ENCODE measurements around the gene CYP4F2.
"Not testable (repeated sequence)": the region's sequence is repeated elsewhere in the genome, so short reads cannot be mapped to it uniquely, and the experiment has no call there.

The CYP4F2 gene, protein sequence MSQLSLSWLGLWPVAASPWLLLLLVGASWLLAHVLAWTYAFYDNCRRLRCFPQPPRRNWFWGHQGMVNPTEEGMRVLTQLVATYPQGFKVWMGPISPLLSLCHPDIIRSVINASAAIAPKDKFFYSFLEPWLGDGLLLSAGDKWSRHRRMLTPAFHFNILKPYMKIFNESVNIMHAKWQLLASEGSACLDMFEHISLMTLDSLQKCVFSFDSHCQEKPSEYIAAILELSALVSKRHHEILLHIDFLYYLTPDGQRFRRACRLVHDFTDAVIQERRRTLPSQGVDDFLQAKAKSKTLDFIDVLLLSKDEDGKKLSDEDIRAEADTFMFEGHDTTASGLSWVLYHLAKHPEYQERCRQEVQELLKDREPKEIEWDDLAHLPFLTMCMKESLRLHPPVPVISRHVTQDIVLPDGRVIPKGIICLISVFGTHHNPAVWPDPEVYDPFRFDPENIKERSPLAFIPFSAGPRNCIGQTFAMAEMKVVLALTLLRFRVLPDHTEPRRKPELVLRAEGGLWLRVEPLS

GRCh38 chr19:15897738-15898276, at the start of gene CYP4F2:
CYP4F2 (minus strand) TSS chr19:15898074; CDS start chr19:15897611, 463 bp downstream.
- DNase-seq (ENCODE audit: low read depth in 2 of 2) = no peak

DNA sequence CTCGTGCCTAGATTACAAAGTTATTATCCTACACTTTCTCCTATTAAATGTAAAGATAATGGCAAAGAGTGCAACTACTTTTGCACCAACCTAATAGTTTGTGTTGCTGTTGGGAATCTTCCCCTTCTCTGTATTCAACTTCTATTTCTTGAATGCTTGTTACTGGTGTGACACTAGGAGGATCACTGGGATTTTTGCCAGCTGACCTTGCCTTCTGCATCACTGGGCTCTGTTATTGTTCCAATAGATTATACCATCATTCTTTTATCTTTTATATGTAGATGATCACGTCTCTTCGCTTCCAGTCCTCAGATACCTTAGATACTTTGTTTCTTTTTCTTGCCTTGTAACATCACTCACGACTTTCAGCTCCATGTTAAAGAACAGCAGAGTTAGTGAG, 47.4 kb upstream of the CYP4F2 start:
- no peak for DNase-seq (ENCODE audit: low read depth in 2 of 2)

- DNase-seq (ENCODE audit: low read depth in 2 of 2) = no peak
Observed at GRCh38 chr19:15944401-15944800, 46.5 kb upstream of the CYP4F2 start.

- DNase-seq (ENCODE audit: low read depth in 2 of 2) = no peak
Observed at GRCh38 chr19:15937771-15938170, 39.9 kb upstream of the CYP4F2 start.

DNA sequence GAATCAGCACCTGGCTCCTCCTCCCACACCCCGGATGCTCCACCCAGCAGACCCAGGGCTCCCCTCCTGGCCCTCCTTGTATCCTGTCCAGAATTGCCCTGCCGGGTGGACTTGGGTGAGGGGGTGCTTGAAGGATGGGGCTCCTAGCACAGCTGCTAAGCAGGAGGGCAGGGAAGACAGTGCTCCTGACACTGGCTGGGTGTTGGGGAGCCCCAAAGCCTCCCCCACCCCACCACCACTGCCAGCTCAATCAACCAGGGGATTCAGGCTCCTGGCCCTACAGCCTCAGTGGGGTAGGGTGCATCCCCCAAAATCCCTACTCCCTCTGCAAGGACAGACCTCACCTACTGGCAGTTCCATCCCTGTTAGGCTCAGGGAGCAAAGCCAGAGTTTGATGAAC, 39.1 kb upstream of the CYP4F2 start:
- no peak for DNase-seq (ENCODE audit: low read depth in 2 of 2)

DNA sequence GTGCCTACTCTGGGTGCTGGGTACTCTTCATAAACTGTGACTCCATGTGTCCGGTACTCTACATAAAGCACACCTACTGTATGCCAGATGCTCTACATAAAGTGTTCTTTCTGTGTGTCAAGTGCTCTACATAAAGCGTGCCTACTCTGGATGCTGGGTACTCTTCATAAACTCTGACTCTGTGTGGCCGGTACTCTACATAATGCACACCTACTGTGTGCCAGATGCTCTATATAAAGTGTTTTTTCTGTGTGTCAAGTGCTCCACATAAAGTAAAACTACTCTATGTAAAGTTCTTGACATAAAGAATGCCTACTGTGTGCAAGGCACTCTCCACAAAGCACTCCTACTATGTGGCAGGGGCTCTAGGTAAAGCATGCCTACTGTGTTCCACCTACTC, 38.3 kb upstream of the CYP4F2 start:
- no peak for DNase-seq (ENCODE audit: low read depth in 2 of 2)

- DNase-seq (ENCODE audit: low read depth in 2 of 2) = no peak
Observed at GRCh38 chr19:15935167-15935702, 37.4 kb upstream of the CYP4F2 start.

- no peak for DNase-seq (ENCODE audit: low read depth in 2 of 2)
Observed at GRCh38 chr19:15934332-15935078, 36.6 kb upstream of the CYP4F2 start, which contains the start of gene CYP4F11. CYP4F11 (minus strand) TSS chr19:15934529; CDS start chr19:15934408, 121 bp downstream.

DNA sequence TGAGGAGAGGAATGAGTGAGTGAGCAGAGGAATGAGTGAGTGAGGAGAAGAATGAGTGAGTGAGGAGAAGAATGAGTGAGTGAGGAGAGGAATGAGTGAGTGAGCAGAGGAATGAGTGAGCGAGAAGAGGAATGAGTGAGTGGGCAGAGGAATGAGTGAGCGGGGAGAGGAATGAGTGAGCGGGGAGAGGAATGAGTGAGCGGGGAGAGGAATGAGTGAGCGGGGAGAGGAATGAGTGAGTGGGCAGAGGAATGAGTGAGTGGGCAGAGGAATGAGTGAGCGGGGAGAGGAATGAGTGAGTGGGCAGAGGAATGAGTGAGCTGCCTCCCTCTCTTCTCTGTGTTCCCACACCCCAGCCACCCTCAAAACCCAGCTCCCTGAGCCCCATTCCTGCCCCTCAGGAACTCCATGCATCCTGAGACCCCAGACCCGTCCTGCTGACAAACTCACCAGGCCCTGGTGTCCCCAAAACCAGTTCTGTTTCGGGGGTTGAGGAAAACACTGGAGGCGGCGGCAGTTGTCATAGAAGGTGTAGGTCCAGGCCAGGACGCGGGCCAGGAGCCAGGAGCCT, 36.0 kb upstream of the CYP4F2 start:
- not testable (repeated sequence) for DNase-seq (ENCODE audit: low read depth in 2 of 2)

GRCh38 chr19:15928321-15928720, 30.4 kb upstream of the CYP4F2 start:
- no peak for DNase-seq (ENCODE audit: low read depth in 2 of 2)

DNA sequence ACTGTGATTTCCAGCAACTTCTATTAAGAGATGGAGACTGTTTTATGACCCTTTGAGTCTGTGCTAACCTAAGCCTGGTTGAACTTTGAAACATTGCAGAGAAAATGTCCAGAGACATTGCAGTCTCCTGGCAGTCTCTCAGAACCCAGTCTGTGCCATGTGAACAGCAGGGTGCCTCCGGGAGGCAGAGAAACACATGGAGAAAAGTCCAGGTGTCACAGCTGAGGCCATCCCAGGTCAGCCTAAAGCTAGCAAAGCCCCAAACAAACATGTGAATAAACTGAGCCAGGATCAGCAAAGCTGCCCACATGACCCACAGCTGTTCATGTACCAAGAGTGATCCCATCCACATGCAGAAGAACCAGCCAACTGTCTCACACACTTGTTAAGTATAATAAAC, 28.6 kb upstream of the CYP4F2 start:
- DNase-seq (ENCODE audit: low read depth in 2 of 2) = no peak

DNA sequence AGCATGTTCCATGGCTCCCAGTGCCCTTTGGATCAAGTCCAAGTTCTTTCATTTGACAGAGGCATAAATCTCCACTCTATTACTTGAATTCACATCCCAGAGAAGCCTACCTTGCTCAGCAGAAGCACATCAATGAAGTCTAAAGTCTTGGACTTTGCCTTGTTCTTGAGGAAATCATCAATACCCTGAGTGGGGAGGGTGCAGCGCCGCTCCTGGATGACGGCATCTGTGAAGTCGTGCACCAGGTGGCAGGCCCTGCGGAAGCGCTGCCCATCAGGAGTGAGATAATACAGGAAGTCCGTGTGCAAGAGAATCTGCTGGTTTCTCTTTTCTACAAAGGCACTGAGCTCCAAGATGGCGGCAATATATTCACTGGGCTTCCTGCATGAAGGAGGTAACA, 25.8 kb upstream of the CYP4F2 start:
- no peak for DNase-seq (ENCODE audit: low read depth in 2 of 2)

DNA sequence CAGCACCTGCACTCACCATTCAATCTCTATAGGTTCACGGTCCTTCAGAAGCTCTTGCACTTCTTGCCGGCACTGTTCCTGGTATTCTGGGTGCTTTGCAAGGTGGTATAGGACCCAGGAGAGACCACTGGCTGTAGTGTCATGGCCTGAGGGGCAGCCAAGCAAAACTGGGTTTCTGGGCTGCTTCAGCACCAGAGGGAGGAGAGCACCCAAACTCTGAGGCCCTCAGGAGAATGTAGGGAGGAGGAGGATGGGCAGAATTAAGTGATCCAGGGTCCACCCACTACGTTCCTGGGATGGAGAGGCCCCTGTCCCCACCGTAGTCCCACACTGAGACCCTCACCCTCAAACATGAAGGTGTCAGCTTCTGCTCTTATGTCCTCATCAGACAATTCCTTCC, 24.1 kb upstream of the CYP4F2 start:
- DNase-seq (ENCODE audit: low read depth in 2 of 2) = no peak

DNA sequence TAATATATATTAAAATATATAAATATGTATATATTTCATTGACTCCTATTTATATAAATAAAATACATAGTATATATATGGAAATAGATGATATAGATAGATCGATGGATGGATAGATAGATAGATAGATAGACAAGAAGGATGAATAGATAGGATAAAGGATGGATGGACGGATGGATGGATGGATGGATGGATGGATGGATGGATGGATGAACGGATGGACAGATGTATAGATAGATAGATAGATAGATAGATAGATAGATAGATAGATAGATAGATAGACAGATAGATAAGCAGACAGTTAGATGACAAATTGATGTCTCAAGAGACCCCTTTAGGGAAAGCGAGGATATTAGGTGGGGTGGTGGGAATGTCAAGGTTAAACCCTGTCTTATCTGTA, 21.4 kb upstream of the CYP4F2 start:
- DNase-seq (ENCODE audit: low read depth in 2 of 2) = no peak

- no peak for DNase-seq (ENCODE audit: low read depth in 2 of 2)
Observed at GRCh38 chr19:15915109-15915508, 17.2 kb upstream of the CYP4F2 start.

- DNase-seq (ENCODE audit: low read depth in 2 of 2) = no peak
Observed at GRCh38 chr19:15913830-15914229, 16.0 kb upstream of the CYP4F2 start.

DNA sequence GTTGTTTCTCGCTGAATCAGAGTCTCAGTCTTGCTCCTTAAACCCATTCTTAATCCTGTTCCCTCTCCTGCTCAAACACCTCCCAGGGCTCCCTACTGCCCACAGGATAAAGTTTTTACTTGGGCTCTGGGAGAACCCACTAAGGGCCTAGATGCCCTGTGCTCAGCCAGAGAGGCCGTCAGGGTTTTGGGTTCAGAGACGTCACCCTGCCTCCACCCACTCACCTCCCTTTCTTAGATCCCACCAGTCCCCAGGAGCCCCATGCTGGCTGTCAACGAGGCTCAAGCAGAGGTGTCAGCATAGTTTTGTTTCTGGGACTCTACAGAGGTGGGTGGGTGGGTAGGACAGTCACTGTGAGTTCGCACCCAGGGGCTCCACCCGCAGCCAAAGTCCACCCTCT, 15.5 kb upstream of the CYP4F2 start:
- DNase-seq (ENCODE audit: low read depth in 2 of 2) = no peak

GRCh38 chr19:15911599-15912235, 13.8 kb upstream of the CYP4F2 start:
- no peak for DNase-seq (ENCODE audit: low read depth in 2 of 2)

- no peak for DNase-seq (ENCODE audit: low read depth in 2 of 2)
Observed at GRCh38 chr19:15905026-15905425, 7.2 kb upstream of the CYP4F2 start.

DNA sequence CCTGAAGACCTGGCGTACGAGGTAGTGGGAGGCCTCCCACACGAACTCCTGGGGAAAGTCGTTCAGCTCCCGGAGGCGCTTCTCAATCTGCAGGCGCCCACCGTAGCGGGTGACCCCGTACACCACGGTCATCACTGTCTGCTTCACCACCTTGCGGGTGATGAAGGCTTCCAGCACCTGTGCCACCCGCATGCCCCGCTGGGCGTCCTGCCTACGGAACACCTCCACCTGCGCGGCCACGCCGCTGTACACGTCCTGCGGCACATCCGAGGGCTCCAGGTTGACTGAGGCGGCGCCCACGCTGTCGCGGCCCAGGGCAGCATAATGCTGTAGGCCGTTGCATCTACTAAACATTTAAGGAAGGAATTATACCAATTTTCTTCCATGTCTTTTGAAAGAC, 5.0 kb upstream of the CYP4F2 start:
- not testable (repeated sequence) for DNase-seq (ENCODE audit: low read depth in 2 of 2)

DNA sequence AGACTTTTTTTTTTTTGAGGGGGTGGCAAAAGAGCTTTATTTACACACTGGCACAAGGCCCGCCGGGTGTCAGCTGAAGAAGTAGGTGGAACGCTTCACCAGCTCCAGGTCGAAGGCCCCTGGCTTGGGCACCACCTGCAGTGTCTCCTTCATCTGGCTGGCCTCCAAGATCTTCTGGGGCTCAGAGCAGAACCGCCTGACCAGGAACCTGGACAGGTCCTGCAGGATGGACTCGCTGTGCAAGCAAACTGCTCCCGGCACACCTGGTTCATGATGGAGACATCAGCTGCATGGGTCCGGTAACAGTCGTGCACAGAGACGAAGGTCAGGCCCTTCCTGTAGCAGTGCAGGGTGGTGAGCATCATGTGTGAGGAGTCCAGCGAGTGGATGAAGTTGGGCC, 4.4 kb upstream of the CYP4F2 start:
- DNase-seq (ENCODE audit: low read depth in 2 of 2) = no peak

Measured in stimulated activated CD8-positive, alpha-beta memory T cell treated with anti-CD3 and anti-CD28 coated beads, Interleukin-7, amount 100 ng/mL, for 4 hours (primary cell).